Measurements from ENCODE around the gene GPC5. TPM values are rescaled to one million over a fixed set of nuclear protein-coding genes. Genes with fewer than 3 reads are reported as not detected.

Gene GPC5
- total RNA-seq, 2 donors from 2014 or later = not detected

GRCh38 chr13:91764527-91764926 is 366.1 kb downstream of the GPC5 start:
- H3K4me3 ChIP-seq = no peak overlapping the region

DNA sequence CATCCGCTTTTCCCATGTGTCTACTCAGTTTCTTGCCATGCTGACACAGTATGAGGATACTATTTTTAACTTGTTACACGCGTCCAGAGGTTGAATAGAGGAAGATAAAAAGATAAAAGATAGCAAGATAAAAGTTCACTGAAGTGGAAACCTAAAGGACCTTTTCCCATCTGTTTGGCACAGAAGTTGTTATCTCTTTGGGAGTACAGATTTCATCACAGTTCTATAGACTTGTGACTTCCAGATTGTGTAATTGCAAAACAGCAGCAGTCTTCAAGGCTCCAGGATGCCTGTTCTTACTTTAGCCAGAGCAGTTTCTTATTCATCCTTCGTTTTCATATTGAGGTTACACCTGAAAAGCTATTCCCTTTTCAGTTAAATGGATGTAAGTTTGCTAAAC is 369.2 kb downstream of the GPC5 start:
- TF ChIP-seq, protein P1, sequence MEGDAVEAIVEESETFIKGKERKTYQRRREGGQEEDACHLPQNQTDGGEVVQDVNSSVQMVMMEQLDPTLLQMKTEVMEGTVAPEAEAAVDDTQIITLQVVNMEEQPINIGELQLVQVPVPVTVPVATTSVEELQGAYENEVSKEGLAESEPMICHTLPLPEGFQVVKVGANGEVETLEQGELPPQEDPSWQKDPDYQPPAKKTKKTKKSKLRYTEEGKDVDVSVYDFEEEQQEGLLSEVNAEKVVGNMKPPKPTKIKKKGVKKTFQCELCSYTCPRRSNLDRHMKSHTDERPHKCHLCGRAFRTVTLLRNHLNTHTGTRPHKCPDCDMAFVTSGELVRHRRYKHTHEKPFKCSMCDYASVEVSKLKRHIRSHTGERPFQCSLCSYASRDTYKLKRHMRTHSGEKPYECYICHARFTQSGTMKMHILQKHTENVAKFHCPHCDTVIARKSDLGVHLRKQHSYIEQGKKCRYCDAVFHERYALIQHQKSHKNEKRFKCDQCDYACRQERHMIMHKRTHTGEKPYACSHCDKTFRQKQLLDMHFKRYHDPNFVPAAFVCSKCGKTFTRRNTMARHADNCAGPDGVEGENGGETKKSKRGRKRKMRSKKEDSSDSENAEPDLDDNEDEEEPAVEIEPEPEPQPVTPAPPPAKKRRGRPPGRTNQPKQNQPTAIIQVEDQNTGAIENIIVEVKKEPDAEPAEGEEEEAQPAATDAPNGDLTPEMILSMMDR (IDR thresholded peaks at IDR 0.05) = no peak
- TF ChIP-seq POLR2A (IDR thresholded peaks at IDR 0.05) = no peak
- DNase-seq (no peak), ATAC-seq (no peak)
- H3K27me3 ChIP-seq = no peaks in the 10 kb centered on the region
- no peaks in the 10 kb centered on the region for H3K36me3 ChIP-seq (replicated peaks in 1 of 2; ENCODE audit: insufficient read depth in 1 of 2, low read depth in 2 of 2)
- H3K9me3 ChIP-seq = no peaks in the 10 kb centered on the region
- WGBS, 2 donors = 32 to 40% methylated on average over 4 of the region's 4 CpGs
- H3K4me1 ChIP-seq = no peaks in the 10 kb centered on the region
- intact Hi-C loops (cut with DNase I) = no loop called here
- no peak overlapping the region for H3K4me3 ChIP-seq
- H3K27ac ChIP-seq = no peak overlapping the region

More at GRCh38 chr13:91764527-91764926, 366.1 kb downstream of the GPC5 start:
- ATAC-seq (no peak), DNase-seq (no peak)
- TF ChIP-seq, protein P1 (IDR thresholded peaks at IDR 0.05) = no peak
- no peak for TF ChIP-seq POLR2A (IDR thresholded peaks at IDR 0.05)
- intact Hi-C loops (cut with DNase I) = no loop called here
- H3K27ac ChIP-seq = no peak overlapping the region
- no peaks in the 10 kb centered on the region for H3K27me3 ChIP-seq
- no peaks in the 10 kb centered on the region for H3K9me3 ChIP-seq
- WGBS, 2 donors = 45 to 48% methylated on average over 7 of the region's 7 CpGs
- no peaks in the 10 kb centered on the region for H3K4me1 ChIP-seq
- no peaks in the 10 kb centered on the region for H3K36me3 ChIP-seq (replicated peaks in 1 of 2; ENCODE audit: insufficient read depth in 1 of 2, low read depth in 2 of 2)

DNA sequence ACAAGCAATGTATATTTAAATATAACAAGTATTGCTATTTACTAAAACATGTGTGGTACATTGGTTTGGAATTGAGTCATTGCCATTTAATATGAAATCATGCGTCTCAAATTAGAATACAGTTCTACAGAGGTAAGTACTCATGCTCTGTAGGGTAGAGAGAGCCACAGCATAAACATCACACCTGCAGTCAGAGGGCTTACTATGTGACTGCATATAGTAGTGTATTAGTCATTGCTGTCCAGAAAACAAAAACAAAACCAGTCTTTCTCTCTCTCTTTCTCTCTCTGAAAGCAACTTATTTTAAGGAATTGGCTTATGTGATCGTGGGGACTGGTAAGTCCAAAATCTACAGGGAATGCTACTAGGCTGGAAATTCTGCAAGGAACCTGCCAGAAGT is 370.3 kb downstream of the GPC5 start:
- TF ChIP-seq, protein P1 (IDR thresholded peaks at IDR 0.05) = no peak
- no peak for TF ChIP-seq POLR2A (IDR thresholded peaks at IDR 0.05)
- WGBS, 2 donors = 64 to 74% methylated on average over 2 of the region's 2 CpGs
- intact Hi-C loops (cut with DNase I) = no loop called here
- H3K9me3 ChIP-seq = no peaks in the 10 kb centered on the region
- no peak overlapping the region for H3K4me3 ChIP-seq
- no peak overlapping the region for H3K27ac ChIP-seq
- H3K27me3 ChIP-seq = no peaks in the 10 kb centered on the region
- no peaks in the 10 kb centered on the region for H3K4me1 ChIP-seq
- no peaks in the 10 kb centered on the region for H3K36me3 ChIP-seq (replicated peaks in 1 of 2; ENCODE audit: insufficient read depth in 1 of 2, low read depth in 2 of 2)
- ATAC-seq = no peak
- no peak for DNase-seq

DNA sequence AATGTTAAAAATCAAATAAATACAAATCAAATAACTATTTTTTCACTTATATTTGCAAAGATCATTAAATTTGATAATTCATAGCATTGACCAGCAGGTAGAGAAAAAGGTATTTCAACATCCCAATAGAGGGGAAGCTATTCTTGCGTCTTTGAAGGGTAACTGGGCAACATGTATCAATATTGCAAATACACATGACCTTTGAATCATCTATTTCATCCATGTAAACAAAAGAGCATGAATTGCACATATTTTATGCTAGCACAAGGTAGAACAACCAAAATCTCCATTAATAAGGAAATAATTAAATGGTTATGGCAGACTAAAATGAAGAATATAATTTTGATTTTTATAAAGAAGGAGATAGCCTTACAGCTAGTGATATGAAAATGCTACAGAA is 372.8 kb downstream of the GPC5 start:
- no peak overlapping the region for H3K27ac ChIP-seq
- no peaks in the 10 kb centered on the region for H3K36me3 ChIP-seq (replicated peaks in 1 of 2; ENCODE audit: insufficient read depth in 1 of 2, low read depth in 2 of 2)
- no peaks in the 10 kb centered on the region for H3K4me1 ChIP-seq
- TF ChIP-seq, protein P1 (IDR thresholded peaks at IDR 0.05) = no peak
- no peak for TF ChIP-seq POLR2A (IDR thresholded peaks at IDR 0.05)
- H3K4me3 ChIP-seq = no peak overlapping the region
- ATAC-seq (no peak), DNase-seq (no peak)
- intact Hi-C loops (cut with DNase I) = no loop called here
- WGBS, 2 donors = 24 to 32% methylated on average over 1 of the region's 1 CpG
- H3K27me3 ChIP-seq = no peaks in the 10 kb centered on the region
- H3K9me3 ChIP-seq = no peaks in the 10 kb centered on the region

- Histone ChIP-seq H3K4me3 (no peak overlapping the region), H3K9me3 (no peaks in the 10 kb centered on the region), H3K4me1 (no peaks in the 10 kb centered on the region), H3K27ac (no peak overlapping the region), H3K27me3 (no peaks in the 10 kb centered on the region), H3K36me3 (replicated peaks in 1 of 2; ENCODE audit: insufficient read depth in 1 of 2, low read depth in 2 of 2) (no peaks in the 10 kb centered on the region)
- no peak for ATAC-seq
- intact Hi-C loops (cut with DNase I) = no loop called here
- TF ChIP-seq, protein P1 (IDR thresholded peaks at IDR 0.05) = no peak
- DNase-seq = no peak
- WGBS, 2 donors = 17 to 23% methylated on average over 3 of the region's 3 CpGs
Measured at GRCh38 chr13:91773591-91774227, 375.3 kb downstream of the GPC5 start.
